HG03378 (cell line): Measurements from ENCODE around the gene DCANP1.

Experiments
- ATAC-seq: cut with Tn5 transposase; IDR thresholded peaks from one replicate; pipeline ENCODE4 v1.9.1; 2021; ENCODE audit warnings: mild to moderate bottlenecking, moderate library complexity; ENCODE audit not compliant: unreplicated experiment

The DCANP1 gene

GRCh38 chr5:135443161-135443960 lies 3.8 kb downstream of the DCANP1 start:
- ATAC-seq: no peak

DNA sequence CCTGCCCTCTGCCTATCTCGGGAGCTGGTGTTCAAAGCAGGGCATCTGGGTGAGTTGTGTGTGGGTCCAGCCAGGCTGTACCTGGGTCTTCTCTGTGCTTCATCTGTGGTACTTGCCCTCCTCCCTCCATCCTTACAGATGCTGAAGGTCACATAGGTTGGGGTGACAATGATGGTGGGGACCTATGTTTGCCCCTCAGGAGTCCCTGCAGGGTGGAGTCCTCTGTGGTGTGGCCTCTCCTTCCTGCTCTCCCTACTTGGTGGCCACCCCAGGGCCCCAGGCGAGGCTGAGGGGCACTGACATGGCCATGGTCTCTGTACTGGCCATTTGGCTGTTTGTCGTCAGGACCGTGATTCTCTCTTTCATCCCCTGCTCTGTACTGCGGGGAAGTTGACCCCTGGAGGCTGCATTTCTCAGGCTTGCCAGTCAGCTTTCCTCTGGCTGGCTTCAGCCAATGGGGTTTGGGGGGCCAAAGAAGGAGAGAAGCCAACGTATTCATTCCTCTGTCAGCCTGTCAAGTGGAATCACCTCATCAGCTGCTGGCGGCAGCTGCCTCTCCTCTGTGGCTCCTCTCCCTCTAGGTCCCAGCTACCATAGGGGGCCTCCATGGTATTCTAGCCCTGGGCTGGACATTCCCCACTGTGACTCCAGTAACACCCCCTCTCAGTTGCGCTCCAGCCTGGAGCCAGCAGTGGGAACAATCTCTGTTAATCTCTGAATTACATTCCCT lies 4.6 kb downstream of the DCANP1 start:
- ATAC-seq: no peak

DNA sequence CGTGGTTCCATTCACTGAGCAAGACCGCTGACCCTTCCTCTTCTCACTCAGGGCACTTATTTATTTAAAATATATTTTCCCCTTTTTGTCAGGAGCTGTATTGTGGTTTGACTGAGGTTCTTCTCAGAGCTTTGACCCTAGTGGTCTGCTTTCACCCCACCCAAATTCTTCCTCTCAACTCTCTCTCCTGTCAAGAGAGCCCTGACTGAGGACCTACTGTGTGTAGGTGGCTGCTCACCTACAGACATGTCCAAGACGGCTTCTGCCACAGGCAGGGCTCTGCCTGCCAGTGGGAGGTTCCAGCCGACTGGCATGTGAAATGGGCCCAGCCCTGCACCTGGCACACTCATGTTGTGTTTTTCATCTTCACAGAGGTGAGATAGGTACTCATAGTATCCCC lies 5.2 kb downstream of the DCANP1 start:
- no peak for ATAC-seq

DNA sequence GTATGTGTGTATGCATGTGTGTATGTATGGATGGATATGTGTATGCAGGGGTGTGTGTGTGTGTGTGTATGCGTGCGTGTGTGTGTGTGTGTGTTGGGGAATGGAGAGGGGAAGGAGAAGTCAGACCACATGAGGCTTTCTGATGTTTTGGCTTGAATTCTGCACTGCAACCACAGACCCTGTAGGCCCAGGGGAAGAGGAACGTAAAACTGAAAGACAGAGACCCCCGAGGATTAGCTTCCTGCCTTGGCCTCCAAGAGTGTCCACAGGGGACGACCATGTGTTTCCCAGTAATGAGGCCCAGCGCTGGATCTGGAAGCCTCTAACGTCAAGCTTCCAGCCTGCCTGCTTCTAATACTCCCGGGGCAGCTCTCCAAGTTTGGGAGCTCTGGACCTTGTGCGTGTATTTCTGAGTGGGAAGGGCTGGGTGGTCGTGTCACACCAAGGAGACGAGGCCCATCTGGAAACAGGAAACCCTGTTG lies 5.8 kb downstream of the DCANP1 start:
- no peak for ATAC-seq

DNA sequence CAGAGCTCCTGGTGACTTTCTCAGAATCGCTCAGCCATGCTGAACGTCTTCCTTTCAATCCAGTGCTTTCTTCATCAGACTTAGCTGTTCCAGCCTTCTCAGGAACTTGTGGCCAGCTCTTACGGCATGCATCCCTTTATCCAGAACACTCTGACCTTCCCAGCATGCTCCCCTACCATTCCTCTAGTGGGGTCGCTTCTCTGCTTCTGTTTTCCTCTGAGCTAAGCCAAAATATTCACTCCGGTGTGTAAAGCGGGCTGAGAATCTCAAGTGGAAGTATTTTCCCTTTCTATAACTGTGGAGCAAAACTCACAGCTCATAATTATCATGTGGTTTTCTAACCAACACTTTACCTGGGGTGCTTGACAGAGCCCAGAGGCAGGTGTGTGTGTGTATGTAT lies 6.2 kb downstream of the DCANP1 start:
- no peak for ATAC-seq

DNA sequence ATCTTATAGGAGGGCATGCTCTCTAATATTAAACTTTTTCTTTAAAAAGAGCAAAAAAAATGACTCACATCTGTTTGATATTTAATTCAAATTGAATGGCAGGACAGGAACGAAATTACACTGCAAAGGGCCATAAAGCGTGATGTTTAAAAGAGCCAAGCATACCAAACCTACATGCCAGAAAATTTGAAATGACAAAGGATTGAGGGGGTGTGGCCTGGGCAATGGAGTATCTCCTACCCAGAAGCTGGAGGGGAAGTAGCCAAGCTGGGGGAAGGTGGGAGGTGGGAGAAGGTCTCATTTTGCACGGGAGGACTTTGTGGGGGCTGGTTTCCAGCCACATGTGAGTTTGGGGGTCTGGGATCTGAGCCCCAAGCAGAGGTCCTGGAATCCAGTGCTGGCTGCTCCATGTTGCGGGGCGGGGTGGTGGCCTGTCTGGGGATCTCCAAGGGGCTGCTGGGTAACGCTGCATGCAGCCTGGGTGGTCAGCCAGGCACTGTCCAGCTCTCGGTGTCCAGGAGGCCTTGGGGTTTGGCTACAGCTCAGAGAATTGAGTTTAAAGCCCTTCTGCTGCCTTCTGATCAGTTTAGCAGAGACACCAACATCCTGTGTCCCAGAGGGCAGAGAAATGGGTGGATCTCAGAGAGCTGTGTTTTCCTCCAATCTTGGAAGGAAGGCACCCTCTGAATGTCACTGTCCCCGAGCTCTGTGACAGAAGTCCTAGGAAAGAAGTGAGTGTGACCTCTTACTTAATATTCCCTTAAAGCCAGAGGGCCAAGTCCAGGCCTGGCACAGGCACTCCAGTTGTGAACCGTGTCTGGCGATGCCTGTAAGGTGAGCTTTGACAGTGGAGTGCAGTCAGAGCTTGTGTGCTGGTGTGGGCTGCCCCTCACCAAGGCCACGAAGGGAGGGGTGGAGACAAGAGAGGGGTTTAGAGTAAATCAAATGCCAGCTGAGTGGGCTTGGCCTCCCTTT lies 7.6 kb downstream of the DCANP1 start:
- ATAC-seq: no peak

DNA sequence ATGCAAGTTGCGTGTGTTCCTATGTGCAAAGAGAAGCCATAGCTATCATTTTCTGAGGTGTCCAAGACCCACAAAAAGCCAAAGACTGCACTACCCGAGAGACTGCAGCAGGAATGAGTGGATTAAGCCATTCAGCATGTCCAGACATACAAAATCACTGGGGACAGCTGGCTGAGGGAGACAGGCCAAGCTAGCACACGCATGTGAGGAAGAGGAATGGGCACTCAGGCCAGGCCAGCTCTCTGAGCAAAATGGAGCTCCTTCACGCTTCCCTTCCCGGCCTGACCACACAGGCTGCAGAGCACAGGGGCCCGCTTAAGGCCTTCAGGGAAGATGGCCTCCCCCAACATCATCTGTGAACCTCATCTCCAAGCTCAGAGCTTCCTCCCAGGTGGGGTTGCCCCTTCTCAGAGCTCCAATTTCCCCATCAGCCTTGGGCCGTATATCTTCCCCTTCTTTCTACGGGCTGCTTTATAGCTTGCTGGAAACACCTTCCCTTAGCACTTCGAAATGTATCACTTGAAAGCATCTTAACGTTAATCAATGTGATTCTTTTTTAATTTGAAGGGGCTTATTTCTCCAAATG lies 8.4 kb downstream of the DCANP1 start:
- no peak for ATAC-seq

GRCh38 chr5:135437796-135438560 lies 9.2 kb downstream of the DCANP1 start:
- ATAC-seq: no peak

- no peak for ATAC-seq
These were observed 9.7 kb downstream of the DCANP1 start for GRCh38 chr5:135437422-135437795.

- no peak for ATAC-seq
These were observed 10.2 kb downstream of the DCANP1 start for GRCh38 chr5:135436951-135437418.

DNA sequence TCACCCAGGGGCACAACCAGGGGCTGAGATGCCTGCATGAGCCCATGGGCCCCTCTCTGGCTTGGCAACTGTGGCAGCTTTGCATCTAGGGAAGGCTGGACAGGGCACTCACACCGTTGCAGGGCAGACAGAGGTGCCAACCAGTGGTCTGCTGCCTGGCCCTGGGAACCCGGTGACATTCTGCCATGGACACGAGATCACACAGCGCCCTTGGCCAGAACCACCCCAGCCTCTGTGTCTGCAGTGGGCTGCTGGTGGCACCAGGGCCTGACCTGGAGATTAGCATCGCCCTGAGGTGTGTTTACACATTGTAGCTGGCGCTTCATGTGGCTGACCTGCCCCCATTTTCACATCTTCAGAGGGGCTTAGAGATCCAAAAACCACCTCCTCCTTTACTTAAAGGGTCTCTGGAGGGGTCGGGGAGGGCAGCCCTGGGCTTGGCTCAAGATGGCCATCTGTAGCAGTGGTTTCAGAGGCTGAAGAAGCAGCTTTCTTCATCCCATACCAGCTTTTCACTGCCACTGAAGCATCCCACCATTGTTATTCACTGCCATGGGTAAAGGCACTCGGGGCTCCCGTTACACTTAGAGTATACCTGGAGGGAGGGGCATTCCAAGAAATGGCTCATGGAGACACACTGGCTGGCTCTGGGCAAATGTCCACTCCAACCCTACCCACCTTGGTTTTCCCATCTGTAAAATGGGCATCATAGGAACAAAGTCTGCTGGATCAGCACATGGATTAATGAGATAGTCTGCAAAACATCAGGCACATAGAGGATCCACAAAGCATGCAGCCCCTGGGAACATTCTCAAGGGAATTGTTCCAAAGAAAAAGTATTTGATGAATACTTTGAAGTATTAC lies 11.4 kb downstream of the DCANP1 start:
- ATAC-seq: no peak

GRCh38 chr5:135434591-135435466 lies 12.3 kb downstream of the DCANP1 start:
- ATAC-seq: no peak

DNA sequence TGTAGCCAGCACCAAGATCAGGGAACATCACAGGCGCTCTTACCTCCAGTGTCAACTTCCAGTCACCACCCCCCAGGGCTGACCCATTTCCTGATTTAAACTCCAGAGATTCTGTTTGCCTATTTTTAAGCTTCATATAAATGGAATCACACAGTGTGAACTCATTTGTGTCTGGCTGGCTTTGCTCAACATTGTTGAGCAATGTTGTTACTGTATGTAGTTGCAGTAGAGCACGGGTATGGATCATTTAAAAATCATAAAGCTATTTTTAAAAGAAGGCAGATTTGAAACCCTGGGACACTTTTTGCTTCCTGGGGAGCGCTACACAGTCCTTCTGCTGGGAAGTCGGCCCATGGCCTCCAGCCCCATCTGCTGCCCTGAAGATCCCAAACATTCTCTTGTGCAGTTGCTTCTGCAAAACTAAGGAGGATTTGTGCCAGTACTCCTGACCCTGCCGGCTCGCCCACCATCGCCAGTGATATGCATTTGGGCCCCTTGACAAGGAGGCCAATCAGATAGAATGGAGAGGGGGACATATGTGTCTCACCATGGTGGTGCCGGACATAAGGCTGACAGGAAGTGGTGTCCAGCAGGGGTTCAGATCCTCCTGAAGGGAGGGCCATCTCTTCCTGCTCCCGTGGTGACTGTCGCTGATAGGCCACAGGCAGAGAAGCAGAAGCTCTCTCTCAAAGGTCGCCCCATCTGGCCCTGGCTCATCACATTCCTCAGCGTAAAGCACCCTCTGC lies 13.3 kb downstream of the DCANP1 start:
- ATAC-seq: no peak

DNA sequence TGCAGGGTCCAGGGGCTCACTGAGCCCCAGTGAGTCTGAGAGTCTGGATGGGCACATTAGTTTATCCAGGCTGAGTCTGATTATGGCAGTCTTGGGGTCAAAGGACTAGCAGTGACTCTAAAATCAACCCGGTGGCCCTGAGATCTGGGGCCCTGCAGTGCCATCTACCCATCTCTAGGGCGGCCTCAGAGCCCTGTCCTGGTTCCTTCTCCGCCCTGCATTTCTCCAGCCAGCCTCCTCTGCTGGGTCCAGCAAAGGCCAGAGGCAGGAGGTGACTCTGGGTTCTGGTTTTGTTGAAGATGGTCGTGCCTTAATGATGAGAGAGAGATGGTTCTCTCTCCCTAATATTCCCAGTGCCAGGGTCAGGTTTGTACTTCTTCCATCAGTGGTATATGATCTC lies 15.0 kb downstream of the DCANP1 start:
- ATAC-seq: no peak

GRCh38 chr5:135430135-135430437 lies 17.1 kb downstream of the DCANP1 start:
- no peak for ATAC-seq

- no peak for ATAC-seq
These were observed 17.6 kb downstream of the DCANP1 start for GRCh38 chr5:135429301-135430134.

DNA sequence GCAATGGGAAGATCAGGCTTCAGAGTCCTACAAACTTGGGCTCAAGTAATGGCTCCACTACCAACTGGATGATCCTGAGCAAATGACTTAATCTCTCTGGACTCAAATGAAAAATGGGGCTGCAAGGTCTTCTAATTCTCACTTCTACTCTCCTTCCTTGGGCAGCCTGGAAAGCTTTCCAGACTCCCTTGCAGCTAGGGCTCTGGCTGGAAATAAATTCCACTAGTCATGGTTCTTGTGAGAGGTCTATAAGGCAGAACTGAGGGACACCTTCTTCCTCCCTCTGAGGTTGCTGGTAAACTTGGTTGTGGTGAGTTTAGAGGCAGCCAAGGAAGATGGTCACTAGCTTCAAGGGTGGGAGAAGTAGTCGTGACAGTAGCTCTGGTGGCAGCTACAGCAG lies 18.6 kb downstream of the DCANP1 start:
- no peak for ATAC-seq
